ENCODE measurements around the gene PLCB2.
A peak's percentile ranks its signal among the peaks of the same experiment; 100 is the strongest.

Gene PLCB2

DNA sequence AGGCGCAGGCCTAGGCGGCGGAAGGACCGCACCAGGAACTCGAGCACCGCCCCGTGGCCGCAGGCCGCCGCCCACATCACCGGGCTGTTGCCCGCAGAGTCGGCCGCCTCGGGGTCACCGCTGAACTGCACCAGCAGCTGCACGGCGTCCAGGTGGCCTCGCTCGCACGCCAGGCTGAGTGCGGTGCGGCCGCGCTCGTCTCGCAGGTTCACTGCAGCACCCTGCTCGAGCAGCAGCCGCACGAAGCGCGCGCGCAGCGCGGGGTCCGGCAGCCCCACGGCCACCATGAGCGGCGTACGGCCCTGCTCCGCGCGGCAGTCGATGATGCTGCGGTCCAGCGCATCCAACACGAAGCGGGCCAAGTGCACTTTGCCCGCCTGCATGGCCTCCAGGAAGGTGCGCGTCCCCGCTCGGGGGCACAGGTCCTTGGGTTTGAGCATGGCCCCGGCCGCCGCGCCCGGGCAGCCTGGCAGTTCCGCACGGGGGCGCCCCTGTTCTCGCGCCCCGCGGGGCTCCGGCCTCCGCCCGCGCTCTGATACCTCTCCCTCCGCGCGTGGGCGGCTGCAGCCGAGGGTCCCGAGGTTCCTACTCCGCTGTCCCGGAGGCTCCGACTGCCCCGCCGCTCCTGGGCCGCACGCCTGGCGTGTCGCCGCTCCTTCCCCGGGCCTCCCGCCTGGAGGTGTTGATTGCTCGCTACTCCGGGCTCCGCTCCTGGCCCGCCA is 25.4 kb downstream of the PLCB2 start:
- peak in 1 of 2 donors; percentile 24 for DNase-seq (ENCODE audit: low read depth in 2 of 2)
- H3K4me3 ChIP-seq (replicated peaks in 1 of 2; ENCODE audit: low read depth in 2 of 2, low read length in 2 of 2): peak overlapping the region; percentile 33 to 37

DNA sequence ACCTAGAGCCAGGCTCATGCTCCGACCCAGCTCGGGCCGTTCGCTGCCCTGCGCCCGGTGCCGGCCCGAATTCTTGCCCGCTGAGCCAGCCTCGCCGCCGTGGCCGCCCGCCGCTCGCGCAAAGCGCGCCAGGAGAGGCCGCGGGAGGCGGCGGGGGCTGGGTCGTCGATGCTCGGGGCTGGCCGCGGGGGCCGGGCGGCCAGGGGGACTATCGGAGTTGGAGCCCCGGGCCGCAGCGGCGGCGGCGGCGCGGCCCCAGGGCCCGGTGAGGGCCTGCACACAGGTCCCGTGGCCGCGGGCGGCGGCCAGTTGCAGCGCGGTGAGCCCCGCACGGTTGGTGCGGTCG is 26.0 kb downstream of the PLCB2 start:
- no peak for DNase-seq (ENCODE audit: low read depth in 2 of 2)
- peak overlapping the region in 1 of 2 donors; percentile 33 for H3K4me3 ChIP-seq (replicated peaks in 1 of 2; ENCODE audit: low read depth in 2 of 2, low read length in 2 of 2)
- TF ChIP-seq, protein P1, sequence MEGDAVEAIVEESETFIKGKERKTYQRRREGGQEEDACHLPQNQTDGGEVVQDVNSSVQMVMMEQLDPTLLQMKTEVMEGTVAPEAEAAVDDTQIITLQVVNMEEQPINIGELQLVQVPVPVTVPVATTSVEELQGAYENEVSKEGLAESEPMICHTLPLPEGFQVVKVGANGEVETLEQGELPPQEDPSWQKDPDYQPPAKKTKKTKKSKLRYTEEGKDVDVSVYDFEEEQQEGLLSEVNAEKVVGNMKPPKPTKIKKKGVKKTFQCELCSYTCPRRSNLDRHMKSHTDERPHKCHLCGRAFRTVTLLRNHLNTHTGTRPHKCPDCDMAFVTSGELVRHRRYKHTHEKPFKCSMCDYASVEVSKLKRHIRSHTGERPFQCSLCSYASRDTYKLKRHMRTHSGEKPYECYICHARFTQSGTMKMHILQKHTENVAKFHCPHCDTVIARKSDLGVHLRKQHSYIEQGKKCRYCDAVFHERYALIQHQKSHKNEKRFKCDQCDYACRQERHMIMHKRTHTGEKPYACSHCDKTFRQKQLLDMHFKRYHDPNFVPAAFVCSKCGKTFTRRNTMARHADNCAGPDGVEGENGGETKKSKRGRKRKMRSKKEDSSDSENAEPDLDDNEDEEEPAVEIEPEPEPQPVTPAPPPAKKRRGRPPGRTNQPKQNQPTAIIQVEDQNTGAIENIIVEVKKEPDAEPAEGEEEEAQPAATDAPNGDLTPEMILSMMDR (IDR thresholded peaks at IDR 0.05; ENCODE audit: low read depth, low read length): no peak

More for the DNA sequence above, 25.4 kb downstream of the PLCB2 start:
- TF ChIP-seq, protein P1 (IDR thresholded peaks at IDR 0.05; ENCODE audit: low read depth, low read length): no peak

DNA sequence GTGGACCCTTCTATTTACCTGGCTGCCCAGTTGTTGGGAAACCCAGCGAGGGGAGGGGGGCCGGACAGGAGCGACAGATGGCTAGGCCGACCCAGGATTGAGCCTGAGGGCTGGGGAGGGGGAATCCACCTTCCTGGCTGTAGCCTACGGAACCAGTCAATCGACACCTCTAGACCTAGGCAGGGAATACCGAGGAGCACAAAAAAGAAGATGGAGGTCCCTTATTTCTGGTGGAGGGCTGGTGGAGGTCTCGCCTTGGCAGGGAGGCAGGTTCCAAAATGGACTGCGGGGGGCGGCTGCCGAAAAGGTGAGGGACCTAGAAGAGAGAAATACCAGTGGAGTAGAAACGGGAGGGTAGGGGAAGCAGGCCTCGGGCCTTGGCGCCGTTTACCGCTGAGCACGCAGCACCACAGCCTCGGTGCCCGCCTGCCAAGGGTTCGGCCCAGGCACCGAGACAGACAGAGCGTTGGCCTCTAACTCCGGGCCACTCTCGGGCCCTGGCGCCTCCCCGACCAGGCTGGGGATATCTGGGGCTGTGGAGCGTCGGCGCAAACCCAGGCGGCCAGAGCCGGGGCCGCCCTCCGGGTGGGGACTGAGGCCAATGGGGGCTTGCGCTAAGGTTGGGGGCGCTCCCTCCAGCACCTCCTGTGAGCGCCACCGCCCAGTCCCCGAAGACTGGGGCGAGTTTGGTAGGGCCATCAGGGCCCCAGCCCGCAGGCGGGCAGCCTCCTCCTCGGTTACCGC is 26.5 kb downstream of the PLCB2 start:
- no peak overlapping the region for H3K4me3 ChIP-seq (replicated peaks in 1 of 2; ENCODE audit: low read depth in 2 of 2, low read length in 2 of 2)
- TF ChIP-seq, protein P1 (IDR thresholded peaks at IDR 0.05; ENCODE audit: low read depth, low read length): no peak
- DNase-seq (ENCODE audit: low read depth in 2 of 2): no peak

DNA sequence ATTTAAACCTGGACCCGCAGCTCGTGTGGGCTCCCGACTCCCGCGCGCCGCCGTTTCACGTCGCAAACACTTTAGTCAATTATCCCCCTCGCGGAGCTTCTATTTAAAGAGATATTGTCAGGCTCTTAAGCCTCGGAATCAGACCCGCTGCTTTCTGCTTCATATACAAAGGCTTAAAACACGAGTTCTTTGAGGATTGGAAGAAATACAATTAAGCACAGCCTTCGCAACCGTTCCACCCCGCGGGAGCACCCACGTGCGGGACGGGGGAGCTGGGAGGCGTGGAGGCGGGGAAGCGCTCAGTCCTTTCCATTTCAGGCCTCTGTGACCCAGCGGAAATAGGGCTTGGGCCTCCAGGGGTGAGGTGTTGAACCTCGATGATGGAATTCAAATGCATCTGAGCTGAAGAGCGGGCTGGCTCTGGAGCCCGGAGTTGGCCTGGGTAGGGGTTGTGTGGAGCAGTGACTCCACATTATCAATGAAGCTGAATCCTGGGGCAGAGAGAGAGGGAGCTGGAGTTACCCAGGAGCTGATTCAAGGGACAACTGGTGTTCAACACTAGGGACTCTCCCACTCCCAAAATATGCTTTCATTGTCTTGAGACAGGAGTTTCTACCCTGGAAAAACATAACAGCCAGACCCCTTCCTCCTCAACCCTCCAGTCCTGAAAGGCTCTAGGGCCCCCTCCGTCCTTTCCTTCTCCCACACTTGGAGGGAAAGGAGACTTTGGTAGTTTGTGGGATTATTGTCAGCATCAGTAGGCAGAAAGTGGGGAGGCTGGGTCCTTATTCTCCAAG is 27.3 kb downstream of the PLCB2 start:
- no peak overlapping the region for H3K4me3 ChIP-seq (replicated peaks in 1 of 2; ENCODE audit: low read depth in 2 of 2, low read length in 2 of 2)
- no peak for DNase-seq (ENCODE audit: low read depth in 2 of 2)
- TF ChIP-seq, protein P1 (IDR thresholded peaks at IDR 0.05; ENCODE audit: low read depth, low read length): no peak

DNA sequence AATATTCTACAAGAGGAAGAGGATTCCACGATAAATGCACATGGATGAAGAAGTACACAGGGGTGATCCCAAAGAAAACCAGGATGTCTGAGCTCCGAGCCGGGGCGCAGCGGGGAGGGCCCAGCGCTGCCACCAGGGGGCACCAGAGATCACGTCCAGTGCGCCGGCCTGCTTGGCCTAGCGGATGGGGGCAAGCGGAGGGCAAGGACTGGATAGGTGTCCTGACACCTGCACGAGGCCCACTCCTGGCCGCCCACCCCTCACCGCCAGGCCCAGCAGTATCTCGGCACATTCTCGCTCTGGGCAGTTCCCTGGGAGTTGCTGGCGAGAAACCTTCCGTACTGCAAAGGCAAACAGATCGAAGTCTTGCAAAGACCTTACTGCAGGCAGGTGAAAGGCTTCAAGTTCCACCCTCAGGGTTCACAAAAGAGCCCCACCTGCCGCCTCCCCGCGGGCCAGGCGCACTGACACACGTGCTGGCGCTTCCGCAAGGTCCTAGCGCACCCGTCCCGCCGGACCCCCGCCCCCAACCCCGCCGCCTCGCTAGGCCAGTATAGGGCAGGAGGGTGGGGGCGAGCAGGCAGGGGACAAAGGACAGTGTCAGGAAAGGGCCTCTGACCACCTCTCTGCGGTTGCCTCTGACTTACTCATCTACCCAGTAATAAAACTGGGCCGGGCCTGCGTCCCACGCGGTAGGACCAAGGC is 28.1 kb downstream of the PLCB2 start:
- no peak overlapping the region for H3K4me3 ChIP-seq (replicated peaks in 1 of 2; ENCODE audit: low read depth in 2 of 2, low read length in 2 of 2)
- TF ChIP-seq, protein P1 (IDR thresholded peaks at IDR 0.05; ENCODE audit: low read depth, low read length): peak; percentile 98

DNA sequence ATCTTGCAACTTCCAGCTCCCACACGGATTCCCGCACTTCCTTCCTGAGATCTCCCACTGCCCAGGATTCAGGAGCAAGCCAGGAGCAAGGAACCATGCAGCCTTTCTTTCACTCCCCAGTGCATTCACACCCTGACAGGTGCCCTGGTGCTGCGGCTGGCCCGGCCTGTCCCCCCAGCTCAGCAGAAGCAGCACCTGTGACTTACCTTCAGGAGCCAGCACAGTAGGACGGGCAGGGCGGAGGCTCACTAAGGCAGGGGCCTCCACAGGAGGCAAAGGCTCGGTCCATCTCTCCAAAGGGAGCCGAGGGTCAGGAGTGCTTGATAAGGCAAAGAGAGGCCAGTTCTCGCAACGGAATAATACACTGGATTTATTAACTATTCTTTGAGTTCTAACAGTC is 29.7 kb downstream of the PLCB2 start:
- no peak for DNase-seq (ENCODE audit: low read depth in 2 of 2)
- H3K4me3 ChIP-seq (replicated peaks in 1 of 2; ENCODE audit: low read depth in 2 of 2, low read length in 2 of 2): no peak overlapping the region
- TF ChIP-seq, protein P1 (IDR thresholded peaks at IDR 0.05; ENCODE audit: low read depth, low read length): no peak

More for the DNA sequence above, 28.1 kb downstream of the PLCB2 start:
- peak; percentile 60 to 63 for DNase-seq (ENCODE audit: low read depth in 2 of 2)

Measured in cardiac fibroblast (primary cell).